ENCODE measurements around the gene ALDH3B2.

DNA sequence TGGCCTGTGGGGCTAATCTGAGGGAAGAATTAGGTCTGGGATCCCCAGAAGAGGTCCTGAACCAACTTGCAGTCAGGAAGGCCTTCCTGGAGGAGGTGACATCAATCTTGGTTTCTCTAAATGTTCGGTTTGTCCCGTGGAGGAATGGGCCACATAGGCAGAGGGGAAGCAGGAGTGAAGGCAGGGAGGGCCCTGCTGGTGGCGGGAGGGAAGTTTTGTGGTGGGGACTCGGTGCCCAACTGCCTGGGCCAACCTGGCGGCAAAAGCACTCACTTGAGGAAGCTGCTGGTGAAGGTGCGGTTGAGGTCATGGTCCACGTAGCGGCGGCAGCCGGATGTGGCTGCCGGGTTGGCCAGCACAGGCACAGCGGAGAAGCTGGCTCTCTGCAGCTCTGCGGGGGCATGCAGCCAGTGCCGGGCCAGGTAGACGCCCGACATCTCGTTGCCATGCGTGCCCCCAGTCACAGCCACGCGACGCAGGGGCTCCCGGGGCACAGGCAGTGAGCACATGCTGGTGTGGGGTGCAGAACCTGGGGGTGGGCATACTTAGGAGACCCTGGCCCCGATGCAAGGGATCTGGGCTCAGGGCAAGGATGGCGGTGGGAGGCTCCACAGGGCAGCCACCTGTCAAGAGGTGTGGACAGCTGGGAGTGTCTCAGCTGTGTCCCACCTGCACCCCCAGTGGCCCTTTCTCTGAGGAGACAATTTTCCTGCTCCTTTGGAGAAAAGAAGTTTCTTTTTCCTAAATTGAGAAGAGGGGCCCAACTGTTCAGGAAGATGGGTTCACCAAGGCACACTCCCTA lies 27.7 kb downstream of the ALDH3B2 start:
- TF ChIP-seq, protein P1, sequence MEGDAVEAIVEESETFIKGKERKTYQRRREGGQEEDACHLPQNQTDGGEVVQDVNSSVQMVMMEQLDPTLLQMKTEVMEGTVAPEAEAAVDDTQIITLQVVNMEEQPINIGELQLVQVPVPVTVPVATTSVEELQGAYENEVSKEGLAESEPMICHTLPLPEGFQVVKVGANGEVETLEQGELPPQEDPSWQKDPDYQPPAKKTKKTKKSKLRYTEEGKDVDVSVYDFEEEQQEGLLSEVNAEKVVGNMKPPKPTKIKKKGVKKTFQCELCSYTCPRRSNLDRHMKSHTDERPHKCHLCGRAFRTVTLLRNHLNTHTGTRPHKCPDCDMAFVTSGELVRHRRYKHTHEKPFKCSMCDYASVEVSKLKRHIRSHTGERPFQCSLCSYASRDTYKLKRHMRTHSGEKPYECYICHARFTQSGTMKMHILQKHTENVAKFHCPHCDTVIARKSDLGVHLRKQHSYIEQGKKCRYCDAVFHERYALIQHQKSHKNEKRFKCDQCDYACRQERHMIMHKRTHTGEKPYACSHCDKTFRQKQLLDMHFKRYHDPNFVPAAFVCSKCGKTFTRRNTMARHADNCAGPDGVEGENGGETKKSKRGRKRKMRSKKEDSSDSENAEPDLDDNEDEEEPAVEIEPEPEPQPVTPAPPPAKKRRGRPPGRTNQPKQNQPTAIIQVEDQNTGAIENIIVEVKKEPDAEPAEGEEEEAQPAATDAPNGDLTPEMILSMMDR (conservative IDR thresholded peaks at IDR 0.05; ENCODE audit: low read length): peak; percentile 42
- no peak for TF ChIP-seq EZH2phosphoT487 (IDR thresholded peaks at IDR 0.05; ENCODE audit: borderline replicate concordance, low read depth, low read length)

Measured in OCI-LY7 (cell line).